NCI-H774 (cell line): ENCODE measurements around the gene PEAK1.

ENCODE experiments used
- DNase-seq: peaks from one replicate; lab custom pipeline; 2025; lab: John Stamatoyannopoulos, UW

PEAK1 gene

GRCh38 chr15:77398927-77399326 is 21.0 kb downstream of the PEAK1 start:
- no peak for DNase-seq

GRCh38 chr15:77396692-77397091 is 23.2 kb downstream of the PEAK1 start:
- DNase-seq: no peak

GRCh38 chr15:77395013-77395774 is 24.7 kb downstream of the PEAK1 start:
- DNase-seq: no peak

GRCh38 chr15:77393471-77393840 is 26.4 kb downstream of the PEAK1 start:
- DNase-seq: no peak

- no peak for DNase-seq
These were observed 27.0 kb downstream of the PEAK1 start for GRCh38 chr15:77392762-77393470.

- DNase-seq: no peak
These were observed 28.4 kb downstream of the PEAK1 start for GRCh38 chr15:77391372-77391951.

GRCh38 chr15:77387365-77388105 is 32.4 kb downstream of the PEAK1 start:
- no peak for DNase-seq

- DNase-seq: no peak
These were observed 33.3 kb downstream of the PEAK1 start for GRCh38 chr15:77386626-77387025.

GRCh38 chr15:77384589-77385359 is 35.1 kb downstream of the PEAK1 start:
- no peak for DNase-seq

GRCh38 chr15:77384086-77384485 is 35.8 kb downstream of the PEAK1 start:
- DNase-seq: no peak

- DNase-seq: no peak
These were observed 39.9 kb downstream of the PEAK1 start for GRCh38 chr15:77380033-77380432.

GRCh38 chr15:77376770-77377169 is 43.1 kb downstream of the PEAK1 start:
- DNase-seq: no peak

- DNase-seq: no peak
These were observed 44.8 kb downstream of the PEAK1 start for GRCh38 chr15:77375133-77375532.

- no peak for DNase-seq
These were observed 46.5 kb downstream of the PEAK1 start for GRCh38 chr15:77373441-77373840.

GRCh38 chr15:77371850-77372563 is 47.9 kb downstream of the PEAK1 start:
- no peak for DNase-seq

GRCh38 chr15:77370580-77370979 is 49.3 kb downstream of the PEAK1 start:
- no peak for DNase-seq

GRCh38 chr15:77369168-77369567 is 50.7 kb downstream of the PEAK1 start:
- DNase-seq: no peak

- DNase-seq: no peak
These were observed 52.3 kb downstream of the PEAK1 start for GRCh38 chr15:77367631-77368030.

- no peak for DNase-seq
These were observed 58.4 kb downstream of the PEAK1 start for GRCh38 chr15:77361456-77361855.

- no peak for DNase-seq
These were observed 61.2 kb downstream of the PEAK1 start for GRCh38 chr15:77358545-77359240.

GRCh38 chr15:77356305-77356704 is 63.6 kb downstream of the PEAK1 start:
- DNase-seq: no peak
